Measurements from ENCODE around the gene HRAS.

The HRAS gene

GRCh38 chr11:535519-536454, at the start of gene HRAS:
Gene HRAS (minus strand): TSS chr11:535576.
- Histone ChIP-seq H3K27me3 (ENCODE audit: control insufficient read depth in 5 of 5, insufficient read depth in 4 of 5, low read length in 5 of 5) (peaks cover 0 to 12% (median 9%) of the 10 kb centered on the region in 5 donors), H3K9me3 (ENCODE audit: control insufficient read depth in 5 of 5, low read length in 5 of 5) (no peaks in the 10 kb centered on the region), H3K9ac (ENCODE audit: low read length in 5 of 5) (peak within 1 kb of the TSS in 4 of 5 donors; percentile 77 to 90 (median 84)), H3K27ac (ENCODE audit: low read depth, low read length) (no peak within 1 kb of the TSS), H3K4me1 (ENCODE audit: control insufficient read depth in 5 of 5, insufficient read depth in 5 of 5, low read length in 5 of 5) (peaks cover 6 to 52% (median 37%) of the 10 kb centered on the region in 5 donors), H3K4me3 (ENCODE audit: low read depth in 1 of 5, low read length in 5 of 5) (peak within 1 kb of the TSS in 4 of 5 donors; percentile 73 to 85 (median 79)), H3K36me3 (ENCODE audit: control insufficient read depth in 5 of 5, insufficient read depth in 5 of 5, low read length in 5 of 5) (peaks cover 0 to 29% (median 28%) of the 10 kb centered on the region in 5 donors)

GRCh38 chr11:584287-584686, 48.9 kb upstream of the HRAS start:
- H3K4me1 ChIP-seq (ENCODE audit: control insufficient read depth in 5 of 5, insufficient read depth in 5 of 5, low read length in 5 of 5) = peaks cover 2 to 16% (median 14%) of the 10 kb centered on the region in 5 donors
- no peak overlapping the region for H3K4me3 ChIP-seq (ENCODE audit: low read depth in 1 of 5, low read length in 5 of 5)
- no peaks in the 10 kb centered on the region for H3K9me3 ChIP-seq (ENCODE audit: control insufficient read depth in 5 of 5, low read length in 5 of 5)
- no peak overlapping the region for H3K27ac ChIP-seq (ENCODE audit: low read depth, low read length)
- peaks cover 0 to 65% (median 44%) of the 10 kb centered on the region in 5 donors for H3K36me3 ChIP-seq (ENCODE audit: control insufficient read depth in 5 of 5, insufficient read depth in 5 of 5, low read length in 5 of 5)
- H3K9ac ChIP-seq (ENCODE audit: low read length in 5 of 5) = no peak overlapping the region
- no peaks in the 10 kb centered on the region for H3K27me3 ChIP-seq (ENCODE audit: control insufficient read depth in 5 of 5, insufficient read depth in 4 of 5, low read length in 5 of 5)

GRCh38 chr11:581752-582151, 46.4 kb upstream of the HRAS start:
- no peak overlapping the region for H3K4me3 ChIP-seq (ENCODE audit: low read depth in 1 of 5, low read length in 5 of 5)
- no peaks in the 10 kb centered on the region for H3K27me3 ChIP-seq (ENCODE audit: control insufficient read depth in 5 of 5, insufficient read depth in 4 of 5, low read length in 5 of 5)
- no peak overlapping the region for H3K9ac ChIP-seq (ENCODE audit: low read length in 5 of 5)
- no peak overlapping the region for H3K27ac ChIP-seq (ENCODE audit: low read depth, low read length)
- H3K9me3 ChIP-seq (ENCODE audit: control insufficient read depth in 5 of 5, low read length in 5 of 5) = no peaks in the 10 kb centered on the region
- H3K4me1 ChIP-seq (ENCODE audit: control insufficient read depth in 5 of 5, insufficient read depth in 5 of 5, low read length in 5 of 5) = peaks cover 16 to 41% (median 32%) of the 10 kb centered on the region in 5 donors
- peaks cover 0 to 43% (median 24%) of the 10 kb centered on the region in 5 donors for H3K36me3 ChIP-seq (ENCODE audit: control insufficient read depth in 5 of 5, insufficient read depth in 5 of 5, low read length in 5 of 5)

GRCh38 chr11:581342-581741, 46.0 kb upstream of the HRAS start:
- Histone ChIP-seq H3K4me1 (ENCODE audit: control insufficient read depth in 5 of 5, insufficient read depth in 5 of 5, low read length in 5 of 5) (peaks cover 16 to 41% (median 32%) of the 10 kb centered on the region in 5 donors), H3K27ac (ENCODE audit: low read depth, low read length) (no peak overlapping the region)

GRCh38 chr11:579830-580601, 44.6 kb upstream of the HRAS start:
- Histone ChIP-seq H3K27me3 (ENCODE audit: control insufficient read depth in 5 of 5, insufficient read depth in 4 of 5, low read length in 5 of 5) (peaks cover 0 to under 1% (median 0%) of the 10 kb centered on the region in 5 donors), H3K4me1 (ENCODE audit: control insufficient read depth in 5 of 5, insufficient read depth in 5 of 5, low read length in 5 of 5) (peaks cover 16 to 48% (median 38%) of the 10 kb centered on the region in 5 donors), H3K9ac (ENCODE audit: low read length in 5 of 5) (peak overlapping the region in 1 of 5 donors; percentile 54), H3K27ac (ENCODE audit: low read depth, low read length) (no peak overlapping the region), H3K9me3 (ENCODE audit: control insufficient read depth in 5 of 5, low read length in 5 of 5) (no peaks in the 10 kb centered on the region), H3K36me3 (ENCODE audit: control insufficient read depth in 5 of 5, insufficient read depth in 5 of 5, low read length in 5 of 5) (peaks cover 0 to 32% (median 18%) of the 10 kb centered on the region in 5 donors), H3K4me3 (ENCODE audit: low read depth in 1 of 5, low read length in 5 of 5) (no peak overlapping the region)

More at GRCh38 chr11:581342-581741, 46.0 kb upstream of the HRAS start:
- Histone ChIP-seq H3K9me3 (ENCODE audit: control insufficient read depth in 5 of 5, low read length in 5 of 5) (no peaks in the 10 kb centered on the region), H3K36me3 (ENCODE audit: control insufficient read depth in 5 of 5, insufficient read depth in 5 of 5, low read length in 5 of 5) (peaks cover 0 to 39% (median 20%) of the 10 kb centered on the region in 5 donors), H3K4me3 (ENCODE audit: low read depth in 1 of 5, low read length in 5 of 5) (no peak overlapping the region), H3K9ac (ENCODE audit: low read length in 5 of 5) (no peak overlapping the region), H3K27me3 (ENCODE audit: control insufficient read depth in 5 of 5, insufficient read depth in 4 of 5, low read length in 5 of 5) (no peaks in the 10 kb centered on the region)

- peaks cover 16 to 50% (median 41%) of the 10 kb centered on the region in 5 donors for H3K4me1 ChIP-seq (ENCODE audit: control insufficient read depth in 5 of 5, insufficient read depth in 5 of 5, low read length in 5 of 5)
- H3K4me3 ChIP-seq (ENCODE audit: low read depth in 1 of 5, low read length in 5 of 5) = peak overlapping the region in 4 of 5 donors; percentile 87 to 98 (median 91)
- peak overlapping the region; percentile 42 to 100 (median 98) for H3K9ac ChIP-seq (ENCODE audit: low read length in 5 of 5)
- peaks cover 0 to 20% (median 10%) of the 10 kb centered on the region in 5 donors for H3K36me3 ChIP-seq (ENCODE audit: control insufficient read depth in 5 of 5, insufficient read depth in 5 of 5, low read length in 5 of 5)
- no peaks in the 10 kb centered on the region for H3K9me3 ChIP-seq (ENCODE audit: control insufficient read depth in 5 of 5, low read length in 5 of 5)
- no peak overlapping the region for H3K27ac ChIP-seq (ENCODE audit: low read depth, low read length)
- peaks cover 0 to 5% (median 2%) of the 10 kb centered on the region in 5 donors for H3K27me3 ChIP-seq (ENCODE audit: control insufficient read depth in 5 of 5, insufficient read depth in 4 of 5, low read length in 5 of 5)
These were observed 43.1 kb upstream of the HRAS start for GRCh38 chr11:578276-579035.

GRCh38 chr11:577611-577894, 42.2 kb upstream of the HRAS start:
- Histone ChIP-seq H3K9me3 (ENCODE audit: control insufficient read depth in 5 of 5, low read length in 5 of 5) (no peaks in the 10 kb centered on the region), H3K9ac (ENCODE audit: low read length in 5 of 5) (peak overlapping the region; percentile 43 to 100 (median 98)), H3K36me3 (ENCODE audit: control insufficient read depth in 5 of 5, insufficient read depth in 5 of 5, low read length in 5 of 5) (peaks cover 0 to 12% (median 7%) of the 10 kb centered on the region in 5 donors), H3K27ac (ENCODE audit: low read depth, low read length) (peak overlapping the region; percentile 67), H3K27me3 (ENCODE audit: control insufficient read depth in 5 of 5, insufficient read depth in 4 of 5, low read length in 5 of 5) (peaks cover 0 to 5% (median 2%) of the 10 kb centered on the region in 5 donors), H3K4me3 (ENCODE audit: low read depth in 1 of 5, low read length in 5 of 5) (peak overlapping the region; percentile 87 to 98 (median 94)), H3K4me1 (ENCODE audit: control insufficient read depth in 5 of 5, insufficient read depth in 5 of 5, low read length in 5 of 5) (peaks cover 16 to 50% (median 41%) of the 10 kb centered on the region in 5 donors)

- peak overlapping the region; percentile 87 to 98 (median 94) for H3K4me3 ChIP-seq (ENCODE audit: low read depth in 1 of 5, low read length in 5 of 5)
- peaks cover 0 to 5% (median 2%) of the 10 kb centered on the region in 5 donors for H3K27me3 ChIP-seq (ENCODE audit: control insufficient read depth in 5 of 5, insufficient read depth in 4 of 5, low read length in 5 of 5)
- H3K4me1 ChIP-seq (ENCODE audit: control insufficient read depth in 5 of 5, insufficient read depth in 5 of 5, low read length in 5 of 5) = peaks cover 16 to 50% (median 41%) of the 10 kb centered on the region in 5 donors
- H3K9me3 ChIP-seq (ENCODE audit: control insufficient read depth in 5 of 5, low read length in 5 of 5) = no peaks in the 10 kb centered on the region
- peak overlapping the region; percentile 67 for H3K27ac ChIP-seq (ENCODE audit: low read depth, low read length)
- peaks cover 0 to 7% (median 4%) of the 10 kb centered on the region in 5 donors for H3K36me3 ChIP-seq (ENCODE audit: control insufficient read depth in 5 of 5, insufficient read depth in 5 of 5, low read length in 5 of 5)
- H3K9ac ChIP-seq (ENCODE audit: low read length in 5 of 5) = peak overlapping the region; percentile 43 to 100 (median 98)
These were observed 41.6 kb upstream of the HRAS start for GRCh38 chr11:576811-577610.

Measured in subcutaneous abdominal adipose tissue (tissue), 5 donors.